ENCODE results near the gene CCDC47. TPM values are rescaled to one million over a fixed set of nuclear protein-coding genes. Genes with fewer than 3 reads are reported as not detected.

The CCDC47 gene
- 47.6 and 51.0 TPM in 2 replicates for total RNA-seq

GRCh38 chr17:63773272-63774140 is at the start of gene CCDC47:
Gene CCDC47 (minus strand): TSS chr17:63773597. CDS start chr17:63766175, 7,422 bp downstream.

GRCh38 chr17:63774141-63774968 is 958 bp upstream of the CCDC47 start, which contains the start of gene DDX42:
Gene DDX42 (plus strand): TSS chr17:63774170. CDS start chr17:63787050, 12,880 bp downstream.

GRCh38 chr17:63741408-63742173 is 31.8 kb downstream of the CCDC47 start, which contains the start of gene STRADA:
Gene STRADA (minus strand): TSS chr17:63741799. CDS start chr17:63728369, 13,430 bp downstream.

GRCh38 chr17:63699638-63700527 is 73.5 kb downstream of the CCDC47 start, which contains the start of gene LIMD2:
Gene LIMD2 (minus strand): TSS chr17:63700125. CDS start chr17:63699298, 827 bp downstream.

Other genes with a start within 250 kb of the CCDC47 start
- gene DCAF7, start 223.1 kb downstream of the CCDC47 start, total RNA-seq, result 24.2 and 32.9 TPM in 2 replicates
- 19.0 and 22.1 TPM in 2 replicates for gene TACO1, start 172.7 kb downstream of the CCDC47 start, total RNA-seq
- gene MAP3K3, start 151.2 kb downstream of the CCDC47 start, total RNA-seq, result 42.9 and 45.9 TPM in 2 replicates
- 6.8 and 10.5 TPM in 2 replicates for gene LIMD2, start 73.5 kb downstream of the CCDC47 start, total RNA-seq
- 23.9 and 29.4 TPM in 2 replicates for gene STRADA, start 31.8 kb downstream of the CCDC47 start, total RNA-seq
- 66.4 and 72.7 TPM in 2 replicates for gene DDX42, start 573 bp upstream of the CCDC47 start, total RNA-seq
- 30.3 and 36.3 TPM in 2 replicates for gene PSMC5, start 53.8 kb upstream of the CCDC47 start, total RNA-seq
- 29.5 and 44.5 TPM in 2 replicates for gene FTSJ3, start 54.1 kb upstream of the CCDC47 start, total RNA-seq
- gene SMARCD2, start 69.1 kb upstream of the CCDC47 start, total RNA-seq, result 92.8 and 99.9 TPM in 2 replicates
- not detected in 2 replicates for gene CSH2, start 100.1 kb upstream of the CCDC47 start, total RNA-seq
- gene GH2, start 108.3 kb upstream of the CCDC47 start, total RNA-seq, result not detected in 2 replicates
- not detected in 2 replicates for gene CSH1, start 123.0 kb upstream of the CCDC47 start, total RNA-seq
- not detected in 2 replicates for gene CSHL1, start 137.7 kb upstream of the CCDC47 start, total RNA-seq
- not detected in 2 replicates for gene GH1, start 145.2 kb upstream of the CCDC47 start, total RNA-seq
- 0.16 and 0.24 TPM in 2 replicates for gene CD79B, start 158.7 kb upstream of the CCDC47 start, total RNA-seq
- gene SCN4A, start 199.3 kb upstream of the CCDC47 start, total RNA-seq, result under 0.01 TPM in 1 of 2 replicates, not detected in the other
- under 0.01 TPM in 1 of 2 replicates, not detected in the other for gene PRR29, start 224.8 kb upstream of the CCDC47 start, total RNA-seq
- 0.73 and 1.5 TPM in 2 replicates for gene ICAM2, start 247.0 kb upstream of the CCDC47 start, total RNA-seq

All from hair follicle dermal papilla cell (primary cell).